Central memory CD8-positive, alpha-beta T cell (primary cell): ENCODE results near the gene TMOD3.

Source experiments
- ATAC-seq: fragments of 150-1000 bp; cut with Tn5 transposase; replicated peaks from 2 replicates; pipeline ENCODE4 v1.10.0; 2022; ENCODE audit warnings: mild to moderate bottlenecking, moderate FRiP score, moderate number of reproducible peaks; ENCODE audit not compliant: poor library complexity, severe bottlenecking; ENCODE audit errors: extremely low read depth
- DNase-seq, 2 donors: peaks; one replicate each; pipeline ENCODE4 v3.0.0; 2021; ENCODE audit warnings: low spot score in 2 of 2
- H3K27ac Mint-ChIP-seq: one replicate; pipeline ENCODE4 v1.8.0; 2022; ENCODE audit warnings: low read depth, mild to moderate bottlenecking, moderate library complexity, mixed read lengths
- H3K27me3 Mint-ChIP-seq: one replicate; pipeline ENCODE4 v1.8.0; 2022; ENCODE audit warnings: mixed read lengths
- H3K36me3 Mint-ChIP-seq: one replicate; pipeline ENCODE4 v1.8.0; 2022; ENCODE audit warnings: mild to moderate bottlenecking, moderate library complexity, mixed read lengths; ENCODE audit not compliant: insufficient read depth
- H3K4me1 Mint-ChIP-seq: one replicate; pipeline ENCODE4 v1.8.0; 2022; ENCODE audit warnings: mixed read lengths
- H3K4me3 Mint-ChIP-seq: one replicate; pipeline ENCODE4 v1.8.0; 2022; ENCODE audit warnings: mild to moderate bottlenecking, moderate library complexity, mixed read lengths
- H3K9me3 Mint-ChIP-seq: one replicate; pipeline ENCODE4 v1.8.0; 2022; ENCODE audit warnings: mixed read lengths

TMOD3 gene

DNA sequence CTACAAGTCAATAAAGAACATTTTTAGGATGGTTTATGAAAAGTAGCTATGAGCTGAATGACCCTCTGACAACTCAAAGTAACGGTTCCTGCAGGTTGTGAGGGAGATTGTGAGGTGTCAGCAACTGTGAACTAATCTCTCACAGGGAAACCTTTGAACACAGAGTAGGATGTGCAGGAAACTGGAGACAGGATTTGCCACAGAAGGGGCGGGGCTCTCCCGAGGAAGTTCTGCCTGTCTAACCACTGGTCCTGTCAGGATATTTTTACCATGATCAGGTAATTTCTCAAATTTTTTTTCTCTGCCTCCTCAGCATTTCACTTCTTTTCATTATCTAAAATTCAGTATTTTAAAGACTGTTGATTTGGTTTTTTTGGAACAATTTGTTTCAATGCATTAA is 108.8 kb downstream of the TMOD3 start:
- H3K9me3 Mint-ChIP-seq, result no peaks in the 10 kb centered on the region
- no peak overlapping the region for H3K4me3 Mint-ChIP-seq
- no peak for DNase-seq
- no peaks in the 10 kb centered on the region for H3K27me3 Mint-ChIP-seq
- peaks cover 49% of the 10 kb centered on the region for H3K36me3 Mint-ChIP-seq
- H3K27ac Mint-ChIP-seq, result no peak overlapping the region
- no peak for ATAC-seq
- peaks cover 11% of the 10 kb centered on the region for H3K4me1 Mint-ChIP-seq

DNA sequence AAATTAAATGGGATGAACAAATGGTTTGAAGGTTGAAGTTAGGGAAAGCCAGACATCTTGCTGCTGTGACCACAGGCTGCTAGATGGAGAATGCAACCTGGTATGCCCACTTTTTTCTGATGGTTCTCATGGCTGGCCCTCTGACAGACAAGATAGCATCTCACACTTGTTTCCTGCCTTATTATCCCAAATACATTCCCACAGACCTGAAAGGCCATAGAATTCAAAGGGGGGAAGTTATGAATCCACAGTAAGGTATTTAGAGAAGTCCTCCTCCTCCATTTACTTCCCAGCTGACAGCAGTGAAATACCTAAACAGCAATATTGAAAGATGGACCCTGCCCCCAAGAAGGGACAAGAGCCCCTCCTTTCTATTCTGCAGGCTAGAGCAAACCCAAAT is 109.8 kb downstream of the TMOD3 start:
- H3K4me1 Mint-ChIP-seq, result peaks cover 11% of the 10 kb centered on the region
- no peaks in the 10 kb centered on the region for H3K9me3 Mint-ChIP-seq
- no peak overlapping the region for H3K27ac Mint-ChIP-seq
- no peak for ATAC-seq
- peaks cover 54% of the 10 kb centered on the region for H3K36me3 Mint-ChIP-seq
- no peaks in the 10 kb centered on the region for H3K27me3 Mint-ChIP-seq
- DNase-seq, result no peak
- H3K4me3 Mint-ChIP-seq, result no peak overlapping the region

DNA sequence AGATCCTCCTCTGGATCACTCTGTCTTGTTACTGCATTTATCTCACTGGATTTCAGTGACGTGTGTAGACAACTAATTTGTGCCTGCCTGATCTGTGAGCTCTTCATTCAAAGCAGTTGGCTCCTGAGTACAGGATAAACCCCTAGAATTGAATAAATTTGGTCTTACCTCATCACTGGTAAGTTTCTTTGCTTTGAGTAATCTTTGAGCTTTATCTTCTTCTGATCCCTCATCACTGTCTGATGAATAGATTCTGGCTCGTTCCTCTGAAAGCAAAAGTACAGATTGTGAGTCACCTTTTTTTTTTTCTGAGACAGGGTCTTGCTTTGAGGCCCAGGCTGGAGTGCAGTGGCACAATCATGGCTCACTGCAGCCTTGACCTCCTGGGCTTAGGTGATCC is 117.7 kb downstream of the TMOD3 start:
- no peaks in the 10 kb centered on the region for H3K27me3 Mint-ChIP-seq
- H3K27ac Mint-ChIP-seq, result peak overlapping the region; percentile 44
- DNase-seq (no peak), ATAC-seq (no peak)
- peaks cover 76% of the 10 kb centered on the region for H3K36me3 Mint-ChIP-seq
- H3K4me3 Mint-ChIP-seq, result no peak overlapping the region
- no peaks in the 10 kb centered on the region for H3K9me3 Mint-ChIP-seq
- peaks cover 2% of the 10 kb centered on the region for H3K4me1 Mint-ChIP-seq

DNA sequence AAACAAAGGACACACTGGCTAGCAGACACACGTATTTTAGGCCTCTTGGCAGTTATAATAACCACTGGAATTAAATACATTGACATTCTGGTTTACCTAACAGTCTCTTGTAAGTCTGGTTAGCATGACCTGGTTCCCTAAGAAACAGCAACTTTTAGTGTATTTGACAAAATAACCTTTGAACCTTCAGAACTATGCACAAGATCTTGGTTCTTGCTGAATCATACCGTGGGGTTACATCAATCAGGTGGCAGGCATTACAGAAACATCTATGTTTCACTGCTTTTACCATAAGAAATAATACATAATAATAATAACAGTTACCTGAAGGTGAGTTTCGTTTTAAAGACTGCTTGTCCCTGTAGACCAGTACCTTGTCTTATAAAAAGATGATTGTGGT is 123.4 kb downstream of the TMOD3 start:
- H3K9me3 Mint-ChIP-seq, result no peaks in the 10 kb centered on the region
- no peak for DNase-seq
- H3K4me1 Mint-ChIP-seq, result no peaks in the 10 kb centered on the region
- H3K4me3 Mint-ChIP-seq, result no peak overlapping the region
- no peak overlapping the region for H3K27ac Mint-ChIP-seq
- peaks cover 70% of the 10 kb centered on the region for H3K36me3 Mint-ChIP-seq
- no peak for ATAC-seq
- no peaks in the 10 kb centered on the region for H3K27me3 Mint-ChIP-seq

DNA sequence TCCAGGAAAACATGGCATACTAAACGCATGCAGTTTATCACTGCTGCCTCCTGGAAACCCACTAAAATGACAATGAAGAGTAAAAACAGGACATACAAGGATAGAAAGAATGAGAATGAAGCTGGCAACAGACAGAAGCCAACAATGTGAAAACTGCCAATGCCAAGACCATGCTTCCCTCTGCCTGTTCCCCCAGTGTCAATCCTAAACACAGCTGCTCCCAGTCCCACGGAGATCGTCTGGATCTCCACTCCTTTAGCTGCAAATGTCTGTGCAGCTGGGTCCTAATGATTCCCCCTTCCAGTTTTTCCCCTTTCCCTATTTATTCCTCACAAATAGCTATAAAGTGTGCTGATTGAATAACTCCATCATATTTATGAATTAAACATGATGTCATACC is 126.1 kb downstream of the TMOD3 start:
- DNase-seq, result no peak
- no peak for ATAC-seq
- Mint-ChIP-seq H3K27me3 (no peaks in the 10 kb centered on the region), H3K4me1 (no peaks in the 10 kb centered on the region), H3K36me3 (peaks cover 70% of the 10 kb centered on the region), H3K27ac (no peak overlapping the region), H3K9me3 (no peaks in the 10 kb centered on the region), H3K4me3 (no peak overlapping the region)
